Stimulated activated CD8-positive, alpha-beta memory T cell treated with anti-CD3 and anti-CD28 coated beads, Interleukin-12 subunit alpha, Interleukin-12 subunit beta, amount 100 ng/mL, for 24 hours (primary cell): ENCODE measurements around the gene SQOR.
"Not testable (repeated sequence)": the region's sequence is repeated elsewhere in the genome, so short reads cannot be mapped to it uniquely, and the experiment has no call there.

Source experiments
- DNase-seq: peaks from one replicate; pipeline ENCODE4 v3.0.0-alpha.2; 2020; ENCODE audit errors: extremely low read depth

The SQOR gene

DNA sequence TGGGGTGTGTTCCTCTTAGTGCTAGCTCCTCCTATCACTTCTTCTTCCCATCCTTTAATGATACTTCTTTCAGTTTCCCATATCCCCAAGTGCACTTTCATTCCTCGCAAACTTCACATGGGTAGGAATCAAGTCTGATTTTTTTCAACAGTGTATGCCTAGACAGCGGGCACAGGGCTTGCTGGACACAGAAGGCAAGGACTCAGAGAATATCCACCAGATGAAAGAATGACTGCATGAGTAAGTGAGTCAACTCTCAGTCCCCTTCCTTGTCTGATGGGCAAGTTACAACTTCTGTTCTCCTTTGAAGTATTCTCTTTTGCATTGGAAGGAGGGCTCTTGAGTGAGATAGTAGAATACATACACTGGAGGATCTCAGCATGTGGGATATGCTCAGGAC is 3.1 kb upstream of the SQOR start:
- no peak for DNase-seq

DNA sequence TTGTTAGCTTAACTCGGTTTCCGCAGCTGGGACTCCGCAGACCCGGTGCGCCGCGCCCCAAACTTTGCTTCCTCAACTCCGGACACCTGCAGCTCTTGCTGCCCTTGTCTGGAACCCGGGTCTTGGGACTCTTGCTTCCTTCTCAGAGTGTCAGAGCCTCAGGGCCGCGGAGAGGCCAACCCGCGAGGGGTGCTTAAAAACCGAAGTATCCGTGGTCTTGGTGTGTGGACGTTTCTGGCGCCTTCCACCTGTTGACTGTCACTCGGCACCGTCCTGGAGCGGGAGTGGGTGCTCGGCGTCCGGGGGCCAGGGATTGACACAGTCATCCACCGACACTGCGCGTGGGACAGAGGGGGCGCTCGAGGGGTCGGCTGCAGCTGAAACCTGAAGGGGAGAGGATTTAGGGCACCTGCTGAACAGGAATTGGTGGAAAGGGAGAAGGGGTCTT is 386 bp downstream of the SQOR start:
- DNase-seq = peak; percentile 32

DNA sequence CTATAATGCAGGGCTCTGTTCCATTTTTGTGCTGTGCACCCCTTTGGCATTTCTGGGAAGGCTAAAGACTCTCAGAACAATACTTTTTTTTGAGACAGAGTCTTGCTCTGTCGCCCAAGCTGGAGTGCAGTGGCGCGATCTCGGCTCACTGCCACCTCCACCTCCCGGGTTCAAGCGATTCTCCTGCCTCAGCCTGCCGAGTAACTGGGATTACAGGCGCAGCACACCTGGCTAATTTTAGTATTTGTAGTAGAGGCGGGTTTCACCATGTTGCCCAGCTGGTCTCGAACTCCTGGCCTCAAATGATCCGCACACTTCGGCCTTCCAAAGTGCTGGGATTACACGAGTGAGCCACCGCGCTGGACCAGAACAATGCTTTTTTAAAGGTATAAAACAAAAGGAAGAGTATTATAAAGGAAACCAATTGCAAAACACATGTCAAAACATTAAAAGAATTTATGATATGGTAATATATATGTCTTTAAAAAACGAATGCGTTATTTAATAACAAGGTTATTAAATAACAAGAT is 999 bp downstream of the SQOR start:
- DNase-seq = no peak

DNA sequence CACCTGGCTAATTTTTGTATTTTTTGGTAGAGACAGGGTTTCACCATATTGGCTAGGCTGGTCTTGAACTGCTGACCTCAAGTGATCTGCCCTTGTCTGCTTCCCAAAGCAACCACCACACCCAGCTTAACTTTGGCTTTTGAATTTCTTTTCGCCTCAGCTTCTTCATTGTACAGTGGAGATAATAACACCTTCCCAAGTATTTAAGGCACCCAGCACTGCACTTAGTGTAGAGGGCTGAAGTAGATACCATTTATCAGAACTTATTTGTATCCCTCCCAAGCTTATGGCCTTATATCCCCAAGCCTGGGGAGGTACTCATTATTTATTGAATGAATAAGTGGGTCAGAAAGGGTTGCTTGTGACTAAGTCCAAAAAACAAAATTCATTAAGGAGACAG is 2.3 kb downstream of the SQOR start:
- DNase-seq = no peak

DNA sequence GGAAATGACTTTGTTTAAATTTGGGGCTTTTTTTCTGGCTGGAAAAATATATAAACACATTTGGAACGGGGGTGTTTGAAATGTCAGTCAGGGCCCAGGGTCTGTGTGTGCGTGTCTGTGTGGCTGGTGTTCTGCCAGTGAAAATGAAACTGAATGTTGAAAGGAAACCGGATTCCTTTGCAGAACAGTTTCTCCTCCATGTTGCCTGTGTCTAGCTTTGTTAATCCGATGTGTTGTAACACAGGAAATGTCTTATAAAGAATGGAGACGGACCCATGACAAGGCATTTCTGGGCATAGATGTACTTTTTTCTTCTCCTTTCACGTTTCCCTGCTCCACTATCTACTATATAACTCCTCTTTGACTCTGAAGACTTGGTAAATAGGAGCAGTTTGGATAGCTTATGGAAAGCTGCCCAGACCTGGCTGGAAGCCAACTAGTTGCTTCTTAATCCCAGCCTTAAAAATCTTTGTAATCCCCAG is 2.8 kb downstream of the SQOR start:
- peak; percentile 15 for DNase-seq

DNA sequence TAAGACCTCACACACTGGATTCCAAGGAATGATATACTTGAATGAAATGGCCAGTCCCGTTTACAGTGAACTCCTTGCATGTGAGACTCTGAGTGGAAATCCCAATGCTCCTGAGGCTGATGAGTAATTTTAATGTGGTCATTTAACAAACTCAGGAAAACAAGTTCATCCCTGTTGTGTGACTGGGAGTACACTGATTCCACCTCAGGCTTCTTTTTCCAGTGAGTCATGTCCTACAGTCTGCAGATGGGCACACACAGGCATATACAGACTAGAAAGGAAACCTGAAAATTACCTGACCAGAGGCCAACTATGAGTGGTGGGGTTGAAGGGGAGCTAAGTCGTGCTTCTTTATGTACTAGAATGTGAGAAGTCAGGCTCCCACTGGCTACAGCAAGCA is 5.8 kb downstream of the SQOR start:
- no peak for DNase-seq

DNA sequence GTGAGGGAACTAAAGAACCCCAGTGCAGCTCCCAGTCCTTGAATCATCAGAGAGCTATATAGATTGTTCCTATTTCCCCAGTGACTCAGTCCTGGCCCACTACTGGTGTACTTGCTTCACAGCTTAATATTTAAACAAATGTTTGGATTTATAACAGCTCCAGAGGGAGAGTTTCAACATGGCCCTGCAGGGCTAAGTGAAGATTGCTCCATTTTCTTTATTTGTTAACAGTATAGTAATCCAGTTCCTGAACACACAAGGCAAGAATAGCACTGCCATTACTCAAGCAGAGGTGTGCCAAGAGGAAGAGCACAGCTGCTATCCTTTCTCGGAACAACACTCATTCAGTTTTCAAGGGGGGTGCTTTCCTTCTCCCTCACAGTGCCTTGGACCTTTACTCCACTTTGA is 6.5 kb downstream of the SQOR start:
- DNase-seq = no peak

DNA sequence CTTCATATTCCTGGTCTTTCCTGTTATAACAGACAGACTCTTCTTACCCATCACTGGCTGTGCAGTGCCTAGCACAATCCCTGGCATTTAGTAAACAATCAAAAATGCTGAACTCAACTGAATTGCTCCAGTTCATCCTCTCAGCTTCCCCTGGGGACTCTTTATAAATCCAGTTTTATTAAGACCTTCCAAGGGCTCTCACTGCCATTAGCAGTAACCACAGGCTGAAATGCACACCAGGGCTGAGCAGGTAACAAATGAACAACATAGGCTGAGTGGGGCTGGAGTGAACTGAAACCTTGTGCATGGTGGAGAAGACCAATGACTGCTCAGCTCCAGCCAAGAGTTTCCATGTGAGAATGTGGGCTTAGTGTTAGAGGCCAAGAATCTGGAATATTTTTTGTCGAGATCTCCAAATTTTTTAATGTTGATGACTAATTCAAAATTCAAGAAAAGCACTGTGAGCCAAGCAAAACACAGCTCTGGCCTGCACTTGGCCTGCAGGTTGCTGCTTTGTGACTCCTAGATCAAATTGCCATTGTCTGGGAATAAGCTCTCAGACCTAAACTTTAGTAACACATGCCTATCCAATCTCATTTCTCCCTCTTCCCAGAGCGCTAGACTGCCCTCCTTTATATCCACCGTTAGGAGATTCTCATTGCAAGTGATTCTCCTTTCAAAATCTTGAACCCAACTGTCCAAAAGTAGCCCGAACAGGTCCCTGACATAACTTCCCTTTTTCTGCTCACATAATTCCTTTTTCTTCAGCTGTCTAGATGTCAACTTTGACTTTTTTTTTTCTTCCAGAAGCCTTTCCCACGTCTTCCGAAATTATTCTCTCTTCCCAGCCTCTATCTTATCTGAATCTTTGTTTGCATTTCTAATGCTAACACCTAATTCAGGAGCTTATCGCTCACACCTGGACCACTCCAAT is 7.4 kb downstream of the SQOR start:
- DNase-seq = no peak

DNA sequence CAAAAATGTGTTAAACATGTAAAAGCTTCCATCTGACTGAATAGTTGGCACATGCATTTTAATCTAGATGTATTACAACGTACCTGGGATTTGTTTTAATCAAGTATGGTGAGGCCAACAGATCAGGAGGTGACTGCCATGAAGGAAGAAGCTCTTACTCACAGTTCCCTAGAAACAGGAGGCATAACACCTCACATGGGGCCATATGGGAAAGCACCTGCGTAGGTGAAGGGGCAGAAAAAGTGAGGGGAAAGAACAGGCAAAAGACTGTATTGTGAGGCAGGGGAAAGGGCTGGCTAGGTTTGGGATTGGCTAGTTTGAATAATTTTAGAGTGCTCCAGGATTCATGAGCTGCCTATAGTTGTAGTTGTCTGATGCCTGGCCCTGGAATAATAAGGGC is 9.6 kb downstream of the SQOR start:
- no peak for DNase-seq

DNA sequence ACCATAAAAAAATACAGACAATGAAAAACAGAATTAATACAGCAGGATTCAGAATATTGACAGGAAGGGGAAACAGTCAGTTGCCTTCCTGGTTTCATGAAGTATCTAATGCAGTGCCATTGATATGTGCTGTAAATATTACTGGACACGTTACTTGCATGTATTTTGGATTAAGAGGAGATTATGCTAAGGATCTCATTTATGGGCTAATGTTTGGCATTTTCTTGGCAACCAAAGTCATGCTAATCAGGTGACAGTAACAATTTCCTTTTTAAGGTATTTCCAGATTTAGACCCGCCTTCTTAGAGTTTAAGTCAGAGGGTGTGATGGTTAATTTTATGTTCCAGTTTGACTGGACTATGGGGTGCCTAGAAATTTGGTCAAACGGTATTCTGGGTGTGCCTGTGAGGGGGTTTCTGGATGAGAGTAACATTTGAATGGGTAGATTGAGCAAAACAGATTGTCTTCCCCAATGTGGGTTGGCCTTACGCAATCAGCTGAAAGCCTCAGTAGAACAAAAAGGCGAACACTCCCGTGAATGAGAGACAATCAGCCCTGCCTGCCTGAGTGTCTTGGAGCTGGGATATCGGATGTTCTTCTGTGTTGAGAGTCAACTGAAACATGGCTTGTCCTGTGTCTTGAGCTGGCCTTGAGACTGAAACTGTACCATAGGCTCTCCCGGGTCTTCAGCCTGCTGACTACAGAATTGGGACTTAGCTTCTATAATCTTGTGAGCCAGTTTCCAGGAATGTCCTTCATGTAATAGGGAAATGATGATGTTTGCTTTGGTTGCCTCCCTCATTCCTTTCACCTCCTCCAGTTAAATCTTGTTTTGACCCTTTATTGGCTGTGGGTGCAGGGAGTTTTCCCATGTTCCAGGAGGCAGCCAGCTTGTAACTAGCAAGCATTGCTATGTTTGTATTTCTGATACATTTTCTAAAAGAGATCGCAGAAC is 10.5 kb downstream of the SQOR start:
- no peak for DNase-seq

DNA sequence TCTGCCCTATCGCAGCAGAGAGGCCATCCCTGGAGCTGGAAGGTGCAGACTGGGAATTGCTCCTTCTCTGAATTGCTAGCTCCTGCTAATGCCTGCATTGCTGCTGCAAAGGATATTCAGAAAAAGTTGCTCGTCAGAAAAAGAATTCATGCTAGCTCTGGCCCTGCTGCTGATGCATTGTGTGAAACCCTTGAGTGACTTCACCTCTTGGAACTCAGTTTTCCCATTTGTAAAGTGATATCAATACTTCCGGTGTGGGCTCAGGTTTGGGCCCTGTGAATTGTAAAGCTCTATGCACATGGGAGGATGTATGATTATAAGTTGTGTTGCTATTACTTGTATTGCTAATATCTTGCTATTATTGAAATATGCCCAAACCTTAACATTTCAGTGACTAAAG is 11.4 kb downstream of the SQOR start:
- DNase-seq = no peak

DNA sequence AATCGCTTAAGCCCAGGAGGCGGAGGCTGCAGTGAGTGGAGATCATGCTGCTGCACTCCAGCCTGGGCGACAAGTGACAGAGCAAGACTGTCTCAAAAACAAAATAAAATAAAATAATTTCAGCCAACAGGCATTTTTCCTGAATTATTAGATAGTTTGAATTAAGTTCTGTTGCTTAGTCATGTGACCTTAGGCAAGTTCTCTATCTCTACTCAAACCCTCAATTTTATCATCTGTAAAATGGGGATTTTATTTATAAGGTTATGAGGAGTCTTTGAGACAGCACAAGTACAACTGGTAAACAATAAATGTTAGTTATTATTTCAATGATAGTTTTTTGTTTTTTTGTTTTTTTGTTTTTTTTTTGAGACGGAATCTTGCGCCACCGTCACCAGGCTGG is 13.0 kb downstream of the SQOR start:
- DNase-seq = no peak

DNA sequence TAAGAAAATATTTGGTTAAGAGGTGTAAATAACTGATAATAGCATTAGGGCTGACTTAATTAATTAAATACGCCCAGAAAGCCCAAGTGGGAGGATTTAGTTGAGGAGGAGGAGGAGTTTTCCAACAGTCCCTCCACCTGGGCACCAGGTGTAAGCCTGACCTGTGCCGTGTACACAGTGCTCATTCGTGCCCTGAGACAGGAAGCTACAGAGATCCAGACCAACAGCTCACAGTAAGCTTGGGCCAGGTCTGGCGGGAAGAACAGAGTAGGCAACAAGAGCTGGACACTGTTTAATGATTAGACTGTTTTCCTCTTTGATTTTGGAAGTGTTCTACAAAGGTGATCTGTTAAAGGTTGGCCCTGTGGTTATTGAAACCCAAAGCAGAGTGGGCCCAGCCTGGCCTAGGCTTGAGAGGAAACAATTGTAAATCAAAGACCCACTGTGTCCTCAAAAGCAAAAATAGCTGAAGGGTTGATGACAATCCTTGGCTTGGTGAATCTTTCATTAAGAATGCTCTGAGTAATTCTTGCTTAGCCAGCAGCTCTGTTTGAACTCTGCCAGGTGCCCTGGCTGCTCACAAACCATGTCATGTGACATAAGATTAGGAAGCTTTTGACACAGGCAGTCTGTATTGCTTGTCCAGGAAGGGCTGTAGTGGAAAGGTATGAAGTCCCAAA is 13.8 kb downstream of the SQOR start:
- no peak for DNase-seq

DNA sequence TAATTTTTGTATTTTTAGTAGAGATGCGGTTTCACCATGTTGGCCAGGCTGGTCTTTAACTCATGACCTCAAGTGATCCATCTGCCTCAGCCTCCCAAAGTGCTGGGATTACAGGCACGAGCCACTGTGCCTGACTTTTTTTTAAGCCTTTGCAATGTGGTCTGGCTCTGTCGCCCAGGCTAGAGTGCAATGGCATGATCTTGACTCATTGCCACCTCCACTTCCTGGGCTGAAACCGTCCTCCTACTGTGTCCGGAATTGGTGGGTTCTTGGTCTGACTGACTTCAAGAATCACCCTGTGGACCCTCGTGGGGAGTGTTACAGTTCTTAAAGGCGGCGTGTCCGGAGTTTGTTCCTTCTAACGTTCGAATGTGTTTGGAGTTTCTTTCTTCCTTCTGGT is 15.2 kb downstream of the SQOR start:
- not testable (repeated sequence) for DNase-seq

DNA sequence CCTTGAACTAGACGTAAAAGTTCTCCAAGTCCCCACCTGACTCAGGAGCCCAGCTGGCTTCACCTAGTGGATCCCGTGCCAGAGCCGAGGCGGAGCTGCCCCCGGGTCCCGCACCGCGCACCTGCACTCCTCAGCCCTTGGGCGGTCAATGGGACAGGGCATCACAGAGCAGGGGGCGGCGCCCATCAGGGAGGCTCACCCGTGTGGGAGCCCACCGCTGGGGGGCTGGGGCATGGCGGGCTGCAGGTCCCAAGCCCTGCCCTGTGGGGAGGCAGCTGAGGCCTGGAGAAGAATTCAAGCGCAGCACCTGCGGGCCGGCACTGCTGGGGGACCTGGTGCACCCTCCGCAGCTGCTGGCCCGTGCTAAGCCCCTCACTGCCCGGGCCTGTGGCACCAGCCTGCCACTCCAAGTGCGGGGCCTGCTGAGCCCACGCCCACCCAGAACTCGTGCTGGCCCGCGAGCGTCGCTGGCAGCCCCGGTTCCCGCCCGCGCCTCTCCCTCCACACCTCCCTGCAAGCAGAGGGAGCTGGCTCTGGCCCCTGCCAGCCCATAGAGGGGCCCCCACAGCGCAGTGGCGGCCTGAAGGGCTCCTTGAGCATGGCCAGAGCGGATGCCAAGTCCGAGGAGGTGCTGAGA is 16.2 kb downstream of the SQOR start:
- no peak for DNase-seq

DNA sequence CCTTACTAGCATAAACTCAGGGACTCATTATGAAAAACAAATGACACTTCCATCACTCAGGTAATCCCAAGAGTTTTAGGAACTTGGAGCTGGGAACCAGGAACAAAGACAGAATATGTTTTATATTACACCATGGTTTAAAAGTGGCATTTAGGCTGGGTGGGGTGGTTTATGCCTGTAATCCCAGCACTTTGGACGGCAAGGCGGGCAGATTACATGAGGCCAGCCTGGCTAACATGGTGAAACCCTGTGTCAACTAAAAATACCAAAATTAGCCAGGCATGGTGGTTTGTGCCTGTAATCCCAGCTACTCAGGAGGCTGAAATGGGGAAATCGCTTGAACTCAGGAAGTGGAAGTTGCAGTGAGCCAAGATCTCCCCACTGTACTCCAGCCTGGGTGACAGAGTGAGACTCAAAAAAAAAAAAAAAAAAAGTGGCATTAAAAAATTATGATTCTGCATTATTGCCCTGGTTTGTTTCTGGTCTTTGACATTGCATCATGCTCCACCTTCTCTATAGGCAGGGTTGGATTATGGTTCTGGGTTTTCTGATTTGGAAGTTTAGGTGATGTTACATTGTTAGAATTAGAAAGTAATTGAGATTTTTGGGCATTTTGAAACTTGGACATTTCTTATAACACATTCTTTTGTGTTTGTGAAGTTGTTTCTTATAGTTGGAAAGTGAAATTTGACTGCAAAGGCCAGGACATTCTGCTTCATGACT is 19.0 kb downstream of the SQOR start:
- DNase-seq = no peak

DNA sequence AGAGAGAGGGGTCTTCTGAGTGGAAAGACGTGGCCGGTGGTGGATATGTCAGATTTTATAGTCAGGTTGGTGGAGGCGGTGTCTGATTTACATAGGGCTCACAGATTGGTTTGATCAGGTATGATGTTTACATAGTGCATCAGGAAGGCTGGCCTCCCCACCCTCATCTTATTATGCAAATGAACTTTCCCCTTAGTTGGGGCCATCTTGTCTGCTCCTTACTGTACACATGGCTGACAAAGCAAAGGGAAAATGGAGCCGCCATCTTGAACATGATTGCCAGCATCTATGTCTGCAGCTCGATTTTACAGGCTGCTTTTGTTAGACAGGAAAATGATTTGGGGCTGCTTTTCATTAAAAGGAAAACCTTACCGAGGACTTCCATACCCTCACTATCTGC is 19.9 kb downstream of the SQOR start:
- no peak for DNase-seq

DNA sequence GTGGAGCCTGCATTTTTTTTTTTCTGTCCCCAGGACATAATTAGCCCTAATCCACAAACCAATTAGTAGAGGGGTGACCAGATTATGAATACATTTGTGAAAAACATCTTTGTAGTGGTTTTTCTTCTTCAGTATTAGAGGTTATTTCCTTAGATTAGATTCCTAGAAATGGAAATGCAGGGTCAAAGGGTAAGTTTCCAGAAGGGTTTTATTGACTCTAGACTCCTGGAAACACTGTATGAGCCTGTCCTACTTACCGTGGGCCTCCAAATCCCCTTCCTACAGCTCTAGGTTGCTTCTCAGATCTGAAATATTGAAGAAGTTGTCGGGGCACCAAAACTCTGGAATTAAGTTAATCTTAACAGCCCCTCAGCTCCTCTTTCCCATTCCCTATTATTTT is 22.4 kb downstream of the SQOR start:
- DNase-seq = no peak

DNA sequence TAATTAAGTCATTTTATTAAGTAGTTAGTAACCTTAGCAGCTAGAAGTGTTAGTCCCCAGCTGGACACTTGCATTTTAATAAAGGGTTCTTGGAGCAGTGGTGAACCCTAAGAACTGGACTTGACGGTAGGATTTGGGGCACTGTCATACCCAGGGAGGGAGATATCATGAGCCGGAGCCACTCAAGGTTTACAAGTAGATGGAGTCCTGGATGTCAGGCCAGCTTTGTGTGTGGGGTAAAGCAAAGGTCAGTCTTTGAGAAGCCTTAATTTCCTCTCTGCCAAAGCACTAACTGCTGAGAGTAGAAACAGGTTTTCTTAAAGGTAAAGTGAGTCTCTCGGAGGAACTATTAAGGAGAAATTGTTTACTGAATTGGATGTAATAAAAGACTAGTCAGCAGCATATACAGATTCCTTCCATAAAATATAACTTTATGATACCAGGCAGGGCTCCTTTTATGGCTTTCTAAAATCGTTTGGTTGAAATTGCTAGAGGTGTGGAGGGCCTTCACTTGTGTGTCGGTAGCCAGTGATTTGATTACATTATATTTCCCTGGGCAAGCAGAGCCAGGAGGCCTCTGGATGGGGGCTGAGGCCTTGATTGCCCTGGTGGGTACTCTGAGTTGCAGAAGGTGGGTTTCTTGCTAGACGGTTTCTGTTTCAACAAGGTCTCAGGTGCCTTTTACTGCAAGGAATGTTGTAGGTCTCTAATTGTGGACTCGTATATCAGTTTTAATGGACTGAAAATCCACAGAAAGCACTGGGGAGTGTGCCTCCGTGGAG is 23.1 kb downstream of the SQOR start:
- no peak for DNase-seq
